ENCODE measurements around the gene KCNH2.

KCNH2 gene

GRCh38 chr7:150993511-150993910 lies 15.4 kb upstream of the KCNH2 start:
- DNase-seq, result no peak

GRCh38 chr7:150992833-150993302 lies 14.7 kb upstream of the KCNH2 start:
- no peak for DNase-seq

DNA sequence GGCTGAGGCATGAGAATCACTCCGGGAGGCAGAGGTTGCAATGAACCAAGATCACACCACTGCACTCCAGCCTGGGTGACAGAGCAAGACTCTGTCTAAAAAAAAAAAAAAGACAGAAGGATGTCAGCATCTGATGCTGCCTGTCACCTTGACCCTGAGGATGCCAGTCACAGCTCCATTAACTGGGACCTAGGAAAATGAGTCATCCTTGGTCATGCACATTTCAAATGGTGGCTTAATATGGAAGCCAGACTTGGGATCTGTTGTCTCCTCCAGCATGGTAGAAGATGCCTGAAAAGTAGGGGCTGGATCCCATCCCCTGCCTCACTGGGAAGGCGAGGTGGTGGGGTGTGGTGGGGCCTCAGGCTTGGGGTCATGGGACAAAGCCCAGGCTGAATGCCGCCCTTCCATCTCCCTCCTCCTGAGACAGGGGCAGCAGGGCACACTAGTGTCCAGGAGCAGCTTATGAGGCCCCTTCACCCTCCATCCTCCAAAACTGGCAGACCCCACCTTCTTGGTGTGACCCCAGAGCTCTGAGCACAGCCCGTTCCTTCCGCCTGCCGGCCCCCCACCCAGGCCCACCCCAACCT lies 14.0 kb upstream of the KCNH2 start:
- no peak for DNase-seq

- no peak for DNase-seq
Observed at GRCh38 chr7:150990416-150991186, 12.5 kb upstream of the KCNH2 start, which contains the start of gene NOS3. Gene NOS3, plus strand, starts transcription at chr7:150991017. Its CDS starts 2,787 bp downstream, at chr7:150993804.

DNA sequence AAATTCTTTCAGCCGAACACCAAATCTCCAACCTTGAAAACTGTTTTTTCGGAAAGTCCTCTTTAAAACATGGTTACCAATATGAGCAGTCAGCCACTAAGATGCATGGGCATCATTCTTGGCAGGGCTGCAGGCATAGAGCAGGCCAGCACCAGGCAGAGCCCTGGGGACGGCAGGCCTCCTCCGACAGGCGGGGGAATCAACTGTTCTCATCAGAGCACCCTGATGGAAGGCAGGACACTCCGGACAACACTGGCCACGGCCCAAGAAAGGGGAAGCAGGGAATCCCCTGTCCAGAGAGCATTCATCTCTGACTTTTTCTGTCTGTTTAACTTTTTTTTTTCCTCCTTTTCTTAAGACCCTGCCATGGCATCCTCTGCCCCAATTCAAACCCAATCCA lies 11.3 kb upstream of the KCNH2 start:
- no peak for DNase-seq

DNA sequence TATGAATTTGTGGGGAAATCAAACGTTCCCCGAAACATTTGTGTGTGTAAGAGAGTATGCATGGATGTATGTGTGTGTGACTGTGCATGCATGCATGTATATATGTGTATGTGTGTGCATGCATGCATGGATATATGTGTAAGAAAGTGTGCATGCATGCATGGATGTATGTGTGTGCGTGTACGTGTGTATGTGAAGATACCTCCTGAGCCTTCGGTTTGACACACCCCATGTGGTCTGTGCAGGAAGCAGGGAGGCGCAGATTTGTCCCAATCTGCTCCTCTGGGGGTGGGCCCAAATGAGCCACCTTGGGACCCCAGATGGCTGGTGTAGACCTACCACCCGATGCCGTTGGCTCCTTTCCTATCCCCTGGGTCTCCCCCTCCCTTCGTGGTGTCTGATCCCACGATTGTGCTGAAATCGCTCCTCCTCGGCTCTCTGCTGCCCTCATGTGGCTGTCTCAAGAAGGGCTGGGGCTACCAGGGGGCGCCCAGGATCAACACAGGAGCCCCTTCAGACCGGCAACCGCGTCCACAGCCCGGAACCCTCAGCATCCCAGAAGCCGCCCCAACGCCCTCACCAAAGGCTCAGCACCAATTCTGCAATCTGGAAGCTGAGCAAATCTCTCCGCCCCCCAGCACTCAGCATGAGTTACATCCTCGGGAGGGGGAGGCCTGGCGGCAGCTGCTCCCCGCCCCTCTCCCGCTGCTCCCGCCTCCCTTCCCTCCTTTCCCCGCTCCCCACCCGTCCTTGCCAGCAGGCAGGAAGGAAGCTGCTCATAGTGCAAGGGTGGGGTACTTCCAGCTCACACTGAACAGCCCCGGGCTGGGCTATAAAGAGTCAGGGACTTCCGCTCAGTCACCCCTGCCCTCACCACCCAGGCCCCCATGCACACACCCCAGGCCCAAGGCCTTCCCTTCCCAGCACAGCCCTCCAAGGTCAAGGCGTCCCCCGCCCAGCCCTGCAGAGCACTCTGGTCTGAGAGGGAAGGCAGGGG lies 10.4 kb upstream of the KCNH2 start:
- peak; percentile 30 to 67 for DNase-seq

DNA sequence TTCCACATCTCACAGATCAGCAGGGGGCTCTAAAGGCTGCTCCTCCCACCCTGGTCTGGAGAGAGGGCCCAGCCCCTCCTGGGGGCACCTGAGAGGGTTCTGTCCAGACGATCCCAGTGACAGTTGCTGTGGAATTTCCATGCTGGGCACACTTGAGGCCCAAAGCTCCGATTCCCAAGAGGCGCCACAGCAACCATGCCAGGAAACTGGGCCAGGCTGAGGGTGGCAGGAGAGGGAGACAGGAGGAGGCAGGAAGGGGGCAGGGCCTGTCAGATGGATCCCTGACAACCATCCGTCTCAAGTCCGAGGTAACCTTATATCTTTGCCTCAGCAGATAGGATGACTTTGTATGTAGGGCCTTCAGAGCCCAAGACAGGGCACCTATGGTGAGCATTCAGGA lies 8.4 kb upstream of the KCNH2 start:
- DNase-seq, result no peak

DNA sequence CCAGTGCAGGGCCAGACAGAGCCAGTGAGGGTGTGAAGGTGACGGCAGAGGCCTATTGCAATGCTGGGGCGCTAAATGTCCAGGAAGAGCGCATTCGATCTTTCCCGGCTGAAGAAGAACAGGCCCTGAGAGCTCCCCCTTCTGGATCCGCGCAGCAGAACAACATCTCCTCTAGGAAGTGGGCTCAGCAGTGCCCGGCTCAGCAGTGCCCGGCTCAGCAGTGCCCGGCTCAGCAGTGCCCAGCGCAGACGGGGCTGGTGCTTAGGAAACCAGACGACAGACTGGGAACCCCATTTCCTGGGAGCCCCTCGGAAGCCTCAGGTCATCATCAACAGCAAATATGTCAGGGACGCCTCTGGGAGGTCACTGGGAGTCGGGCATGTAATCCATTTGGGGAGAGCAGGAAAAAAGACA lies 8.0 kb upstream of the KCNH2 start:
- DNase-seq, result peak; percentile 18 to 60

DNA sequence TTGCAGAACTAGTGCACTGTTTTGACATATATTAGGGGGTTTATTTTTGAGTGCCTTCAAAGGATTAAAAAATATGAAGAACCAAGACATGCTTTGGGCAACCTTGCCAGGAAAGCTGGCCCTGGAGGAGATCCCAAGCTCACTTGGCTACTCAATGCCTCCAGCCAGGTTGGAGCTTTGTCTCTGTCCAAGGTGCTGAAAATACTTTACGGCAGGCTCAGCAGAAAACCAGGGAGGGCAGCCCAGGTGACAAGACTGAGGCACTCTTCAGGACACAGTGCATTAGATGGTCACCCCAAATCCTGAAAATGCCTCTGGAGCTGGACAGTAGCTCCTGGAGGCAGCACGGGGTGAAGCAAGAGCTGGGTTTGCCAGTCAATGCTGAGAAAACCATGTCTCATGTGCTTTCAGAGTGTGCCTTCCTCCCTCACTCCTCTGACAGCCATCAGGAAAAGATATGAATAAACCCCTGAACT lies 5.8 kb upstream of the KCNH2 start:
- no peak for DNase-seq

DNA sequence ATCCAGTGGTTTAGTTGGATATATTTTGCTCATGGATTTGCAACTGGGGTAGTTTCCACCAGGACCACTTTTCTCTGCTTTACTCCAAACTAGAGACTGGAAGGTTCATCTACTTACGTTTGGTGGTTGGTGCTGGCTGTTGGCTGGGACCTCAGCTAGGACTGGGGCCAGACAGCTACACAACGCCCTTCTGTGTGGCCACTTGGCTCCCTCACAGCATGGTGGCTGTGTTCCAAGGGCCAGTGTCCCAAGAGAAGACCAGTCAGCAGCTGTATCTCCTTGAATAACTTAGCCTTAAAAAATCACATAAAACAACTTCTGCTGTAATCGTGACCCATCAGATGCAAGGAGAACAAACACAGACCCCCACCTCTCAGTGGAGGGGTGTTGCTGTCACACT lies 4.2 kb upstream of the KCNH2 start:
- DNase-seq, result peak in 1 of 2 experiments; percentile 14

- peak in 1 of 2 experiments; percentile 15 for DNase-seq
Observed at GRCh38 chr7:150981644-150982043, 3.5 kb upstream of the KCNH2 start.

GRCh38 chr7:150980663-150981062 lies 2.5 kb upstream of the KCNH2 start:
- DNase-seq, result peak in 1 of 2 experiments; percentile 11

- DNase-seq, result no peak
Observed at GRCh38 chr7:150979713-150980390, 1.7 kb upstream of the KCNH2 start.

- no peak for DNase-seq
Observed at GRCh38 chr7:150977382-150978125, 567 bp downstream of the KCNH2 start.

GRCh38 chr7:150976529-150977381 lies 1.4 kb downstream of the KCNH2 start:
- no peak for DNase-seq

GRCh38 chr7:150975536-150976319 lies 2.4 kb downstream of the KCNH2 start:
- peak in 1 of 2 experiments; percentile 68 for DNase-seq

DNA sequence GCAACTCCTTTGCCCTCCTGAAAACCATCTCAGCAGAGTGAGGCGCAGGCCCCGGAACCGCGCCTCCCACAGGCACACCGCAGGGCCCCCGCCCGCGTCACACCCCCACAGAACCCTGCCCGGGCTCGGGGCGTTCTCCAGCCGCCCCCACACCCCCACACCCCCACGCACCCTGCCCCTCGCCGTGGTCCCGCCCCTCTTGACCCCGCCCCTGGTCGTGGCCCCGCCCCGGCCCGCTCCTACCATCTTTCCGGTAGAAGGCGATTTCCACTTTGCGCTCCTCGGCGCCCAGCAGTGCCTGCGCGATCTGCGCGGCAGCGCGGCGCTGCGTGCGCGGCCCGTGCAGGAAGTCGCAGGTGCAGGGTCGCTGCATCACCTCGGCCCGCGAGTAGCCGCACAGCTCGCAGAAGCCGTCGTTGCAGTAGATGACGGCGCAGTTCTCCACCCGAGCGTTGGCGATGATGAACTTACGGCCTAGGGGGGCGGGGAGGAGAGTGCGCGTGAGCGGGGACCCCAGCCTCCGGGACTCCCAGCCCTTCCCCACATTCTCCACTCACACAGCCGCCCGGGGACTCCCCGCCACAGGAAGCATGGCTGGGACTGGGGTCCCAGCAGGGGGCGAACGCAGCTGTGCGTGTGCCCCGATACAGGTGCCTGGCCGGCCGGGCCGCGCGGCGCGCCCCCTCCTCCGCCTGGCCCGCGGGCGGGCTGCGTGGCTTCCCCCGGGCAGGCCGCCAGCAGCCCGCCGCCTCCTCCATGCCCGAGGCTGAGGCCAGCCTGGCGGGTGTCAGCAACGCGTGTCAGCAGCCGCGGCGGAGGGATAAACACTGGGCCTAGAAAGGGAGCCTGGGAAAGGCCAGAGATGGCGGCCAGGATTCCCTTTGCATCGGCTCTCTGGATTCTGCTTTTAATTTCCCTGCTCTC lies 3.4 kb downstream of the KCNH2 start:
- DNase-seq, result peak in 1 of 2 experiments; percentile 31

Data from NCI-H446 (cell line).